Femur (tissue), 1 donor: ENCODE measurements around the gene FOXP3.

ENCODE experiments used
- DNase-seq: peaks from one replicate; pipeline ENCODE4 v3.0.0-alpha.2; 2017

FOXP3 gene

GRCh38 chrX:49273181-49273727 is 8.7 kb upstream of the FOXP3 start:
- no peak for DNase-seq

DNA sequence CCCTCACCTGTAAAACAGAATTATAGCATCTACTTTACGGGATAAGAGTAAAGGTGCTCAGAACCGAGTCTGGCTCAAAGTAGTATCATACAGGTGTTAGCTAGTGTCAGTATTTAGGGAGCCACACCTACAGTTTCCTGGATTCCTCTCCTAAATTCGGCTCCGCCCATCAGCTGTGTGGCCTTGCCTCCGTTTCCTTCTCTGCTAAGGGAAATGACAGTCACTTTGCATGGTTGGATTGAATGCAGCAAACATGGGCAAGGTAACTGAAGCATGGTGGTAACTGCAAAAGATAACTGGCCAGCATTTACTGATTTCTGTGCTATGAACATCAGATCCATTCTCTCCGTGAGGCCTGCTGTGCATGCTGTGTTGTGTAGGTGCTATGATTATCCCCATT is 7.9 kb upstream of the FOXP3 start:
- DNase-seq = no peak

DNA sequence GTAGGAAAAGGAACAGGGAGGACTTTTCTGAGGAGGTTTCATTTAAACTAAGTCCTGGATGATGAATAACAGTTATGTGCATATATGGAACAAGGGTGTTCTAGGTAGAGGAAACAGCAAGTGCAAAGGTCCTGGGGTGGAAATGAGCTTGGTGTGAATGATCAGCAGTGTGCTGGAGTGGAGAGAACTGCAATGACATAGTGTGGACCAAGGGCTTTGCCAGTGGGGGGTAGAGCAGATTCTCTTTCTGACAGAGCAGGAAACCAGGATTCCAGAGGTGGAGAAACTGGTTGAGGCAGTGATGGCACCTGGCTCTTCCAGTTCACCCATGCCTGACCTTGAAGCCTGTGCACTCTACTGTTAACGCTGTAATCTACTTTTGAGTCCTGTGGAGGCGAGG is 6.8 kb upstream of the FOXP3 start:
- DNase-seq = no peak

GRCh38 chrX:49270249-49270921 is 5.9 kb upstream of the FOXP3 start:
- DNase-seq = no peak

DNA sequence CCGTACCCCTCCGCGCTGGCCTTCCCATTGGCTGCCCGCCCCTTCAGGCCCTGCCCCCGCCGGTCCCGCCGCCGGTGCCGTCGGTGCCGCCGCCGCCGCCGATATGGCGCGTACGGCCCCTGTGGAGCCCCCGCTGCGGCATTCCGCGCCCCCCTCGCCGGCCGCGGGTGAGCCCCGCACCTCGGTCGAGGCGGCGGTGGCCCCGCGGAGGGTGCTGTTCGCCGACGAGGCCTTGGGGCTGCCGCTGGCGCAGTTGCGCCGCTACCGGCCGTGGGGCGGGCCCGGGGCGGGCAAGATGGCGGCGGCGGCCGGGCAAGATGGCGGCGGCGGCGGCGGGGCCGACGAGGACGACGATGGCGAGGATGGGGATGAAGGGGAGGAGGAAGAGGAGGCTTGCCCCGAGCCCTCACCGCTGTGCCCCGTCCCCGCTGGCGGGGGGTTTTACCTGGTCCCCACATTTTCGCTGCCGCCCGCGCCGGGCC is 5.3 kb upstream of the FOXP3 start, which contains the start of gene PPP1R3F:
Gene PPP1R3F (plus strand): TSS at position 27 of the 482 bp plus-strand sequence. CDS start 77 bp downstream, at position 104.
- DNase-seq = no peak

DNA sequence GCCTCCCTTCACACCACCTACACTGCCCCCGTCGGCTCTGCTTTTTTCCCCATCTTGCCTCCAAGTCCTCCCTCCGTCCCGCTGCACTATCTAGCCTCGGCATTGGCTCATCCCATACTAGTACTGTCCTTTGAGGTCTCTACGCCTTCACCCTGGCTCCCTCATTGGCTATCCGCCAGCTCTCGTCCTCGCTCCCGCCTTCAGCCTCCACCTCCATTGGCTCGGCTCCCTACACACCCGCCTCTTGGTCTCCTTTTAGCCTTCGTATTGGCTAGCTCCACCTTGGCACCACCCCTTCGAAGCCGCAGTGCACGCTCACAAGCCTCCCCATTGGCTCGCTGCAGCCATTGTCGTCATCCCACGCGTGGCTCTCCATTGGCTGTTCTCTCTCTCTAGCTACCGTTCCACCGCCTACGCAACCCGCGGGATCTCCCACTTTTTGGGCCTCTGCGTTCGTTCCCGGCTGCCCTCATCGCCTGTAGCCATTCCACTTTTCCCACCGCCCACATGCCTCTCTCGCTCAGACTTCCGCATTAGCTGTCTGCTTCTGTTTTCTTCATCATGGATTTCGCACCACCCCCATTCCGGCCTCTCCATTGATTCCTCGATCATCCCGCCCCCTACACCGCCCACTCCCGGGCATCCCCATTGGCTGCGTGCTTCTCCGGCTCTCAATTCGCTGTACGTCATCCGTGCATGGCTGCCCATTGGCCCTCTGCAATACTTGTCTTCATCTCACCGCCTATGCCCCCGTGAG is 4.7 kb upstream of the FOXP3 start:
- DNase-seq = peak; percentile 98

- no peak for DNase-seq
Measured at GRCh38 chrX:49268702-49269009, 4.1 kb upstream of the FOXP3 start.

GRCh38 chrX:49266523-49267445 is 2.3 kb upstream of the FOXP3 start:
- DNase-seq = no peak

DNA sequence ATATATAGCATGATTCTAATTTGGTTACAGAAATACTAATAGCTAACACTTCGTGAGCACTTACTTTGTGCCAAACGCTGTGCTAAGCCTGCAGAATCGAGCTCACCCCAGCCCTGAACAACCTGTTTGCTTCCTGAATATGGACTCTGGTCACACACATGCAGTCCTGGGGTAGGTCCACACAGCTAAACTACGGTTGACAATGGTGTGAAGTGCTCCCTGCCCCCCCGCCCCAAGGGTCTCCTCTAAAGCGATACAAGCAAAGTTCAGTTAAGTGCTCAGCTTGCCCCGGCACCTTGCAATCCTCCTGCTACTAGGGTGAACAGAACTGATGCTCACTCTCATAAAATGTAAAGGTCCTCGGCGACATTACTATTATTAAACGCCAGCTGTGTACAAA is 879 bp downstream of the FOXP3 start:
- DNase-seq = no peak

DNA sequence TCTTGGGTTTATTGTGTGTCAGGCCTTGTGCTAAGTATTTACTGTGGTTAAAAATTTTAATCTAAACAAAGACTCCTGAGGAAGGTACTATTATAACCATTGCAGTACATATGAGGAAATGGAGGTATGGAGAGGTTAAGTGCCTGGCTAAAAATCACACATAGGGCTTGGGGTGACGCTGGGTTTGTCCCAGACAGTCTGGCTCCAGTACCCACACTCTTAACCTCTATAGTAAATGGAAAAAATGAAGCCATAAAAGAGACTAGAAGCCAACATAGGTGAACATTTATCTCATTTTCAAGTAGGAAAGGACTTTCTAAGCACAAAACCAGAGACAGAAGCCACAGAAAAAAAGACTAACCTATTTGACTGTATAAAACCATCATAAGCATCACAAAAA is 1.9 kb downstream of the FOXP3 start:
- no peak for DNase-seq

GRCh38 chrX:49260221-49260985 is 4.1 kb downstream of the FOXP3 start:
- DNase-seq = no peak

- no peak for DNase-seq
Measured at GRCh38 chrX:49258749-49259124, 5.8 kb downstream of the FOXP3 start.

- no peak for DNase-seq
Measured at GRCh38 chrX:49257846-49258748, 6.4 kb downstream of the FOXP3 start.

DNA sequence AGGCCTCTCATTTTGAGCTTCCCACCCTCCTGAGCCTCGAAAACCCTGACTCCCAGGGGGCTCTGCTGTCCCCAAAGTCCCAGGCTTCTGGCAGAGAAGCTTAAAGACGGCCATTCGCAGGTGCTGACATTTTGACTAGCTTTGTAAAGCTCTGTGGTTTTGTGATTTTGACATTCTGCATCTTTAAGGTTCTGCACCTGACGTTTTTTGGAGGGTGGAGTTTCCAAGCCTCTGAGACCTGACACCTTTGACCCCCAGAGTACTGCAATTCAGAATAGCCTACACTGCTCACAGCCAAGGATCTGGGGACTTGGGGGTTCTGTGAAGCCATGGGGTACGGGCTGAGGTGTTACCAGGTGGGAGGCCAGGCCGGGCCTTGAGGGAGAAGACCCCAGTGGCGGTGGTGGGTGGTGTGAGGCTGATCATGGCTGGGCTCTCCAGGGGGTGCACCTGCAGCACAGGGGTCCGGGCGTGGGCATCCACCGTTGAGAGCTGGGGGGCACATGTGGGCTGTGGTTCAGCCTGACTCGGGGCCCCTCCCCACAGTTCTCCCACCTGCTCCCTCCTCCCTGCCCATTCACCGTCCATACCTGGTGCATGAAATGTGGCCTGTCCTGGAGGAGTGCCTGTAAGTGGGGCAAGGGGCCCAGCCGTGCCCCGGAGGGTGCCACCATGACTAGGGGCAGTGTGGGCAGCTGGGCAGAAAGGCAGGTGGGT is 7.3 kb downstream of the FOXP3 start:
- DNase-seq = no peak

- DNase-seq = no peak
Measured at GRCh38 chrX:49256268-49256995, 8.1 kb downstream of the FOXP3 start.

- no peak for DNase-seq
Measured at GRCh38 chrX:49254639-49255038, 9.9 kb downstream of the FOXP3 start.

- DNase-seq = no peak
Measured at GRCh38 chrX:49251325-49251724, 13.2 kb downstream of the FOXP3 start.

DNA sequence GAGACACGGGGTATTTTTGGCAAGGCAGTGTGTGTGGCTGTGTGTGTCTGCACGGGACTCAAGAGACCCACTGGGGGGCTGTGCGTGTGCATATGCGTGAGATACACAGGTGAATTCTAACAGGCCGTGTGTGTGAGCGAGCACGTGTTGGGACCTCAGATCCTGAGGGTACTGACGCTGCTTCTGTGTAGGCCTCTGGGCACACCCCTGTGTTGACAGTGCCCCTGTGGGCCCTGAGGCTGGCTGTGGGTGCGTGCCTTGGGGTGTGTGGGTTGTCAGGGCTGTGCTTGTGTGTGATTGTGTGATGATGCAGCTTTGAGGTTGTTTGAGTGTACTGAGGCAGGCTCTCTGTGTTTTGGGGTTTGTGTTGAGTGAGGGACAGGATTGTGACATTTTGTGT is 13.9 kb downstream of the FOXP3 start:
- DNase-seq = no peak

- DNase-seq = no peak
Measured at GRCh38 chrX:49250066-49250465, 14.4 kb downstream of the FOXP3 start.

DNA sequence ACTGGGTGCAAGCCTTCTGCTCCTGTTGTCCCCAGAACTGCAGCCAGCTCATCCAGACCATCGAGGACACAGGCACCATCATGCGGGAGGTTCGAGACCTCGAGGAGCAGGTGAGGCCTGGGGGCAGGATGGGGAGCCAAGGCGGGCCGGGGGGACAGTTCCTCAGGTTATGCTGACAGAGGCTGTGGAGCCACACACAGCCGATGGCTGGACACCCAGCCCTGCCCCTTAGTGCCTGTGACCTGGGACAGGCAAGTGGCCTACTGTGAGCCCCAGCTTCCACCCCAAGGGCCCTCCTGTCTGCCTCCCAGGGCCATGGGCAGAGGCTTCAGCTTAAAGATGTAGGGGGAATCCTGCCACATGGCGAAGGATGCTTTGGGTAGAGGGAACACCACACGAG is 14.9 kb downstream of the FOXP3 start:
- DNase-seq = no peak
